Gastrocnemius medialis (tissue), 4 donors: ENCODE measurements around the gene STBD1.

Experiments
- POLR2A ChIP-seq, 2 donors: fragments of 450-650 bp; IDR thresholded peaks; one replicate each; pipeline ENCODE4 v1.6.1; 2017; ENCODE audit warnings: antibody characterized with exemption in 2 of 2, mild to moderate bottlenecking in 2 of 2, moderate library complexity in 2 of 2
- TF ChIP-seq, protein P1 (sequence below), 5 experiments: fragments of 450-650 bp in 3 of 5; fragments of 200-600 bp in 2 of 5; sonication (generic) in 2 of 5; IDR thresholded peaks in 4 of 5; conservative IDR thresholded peaks in 1 of 5; 1 replicate in 4 of 5; 2 replicates in 1 of 5; pipeline ENCODE4 v1.5.1; 2016 to 2019; ENCODE audit warnings: antibody characterized with exemption in 5 of 5, mild to moderate bottlenecking in 3 of 5, moderate library complexity in 3 of 5

GRCh38 chr4:76310683-76311082, 4.2 kb downstream of the STBD1 start:
- TF ChIP-seq POLR2A (IDR thresholded peaks at IDR 0.05): no peak
- TF ChIP-seq, protein P1, sequence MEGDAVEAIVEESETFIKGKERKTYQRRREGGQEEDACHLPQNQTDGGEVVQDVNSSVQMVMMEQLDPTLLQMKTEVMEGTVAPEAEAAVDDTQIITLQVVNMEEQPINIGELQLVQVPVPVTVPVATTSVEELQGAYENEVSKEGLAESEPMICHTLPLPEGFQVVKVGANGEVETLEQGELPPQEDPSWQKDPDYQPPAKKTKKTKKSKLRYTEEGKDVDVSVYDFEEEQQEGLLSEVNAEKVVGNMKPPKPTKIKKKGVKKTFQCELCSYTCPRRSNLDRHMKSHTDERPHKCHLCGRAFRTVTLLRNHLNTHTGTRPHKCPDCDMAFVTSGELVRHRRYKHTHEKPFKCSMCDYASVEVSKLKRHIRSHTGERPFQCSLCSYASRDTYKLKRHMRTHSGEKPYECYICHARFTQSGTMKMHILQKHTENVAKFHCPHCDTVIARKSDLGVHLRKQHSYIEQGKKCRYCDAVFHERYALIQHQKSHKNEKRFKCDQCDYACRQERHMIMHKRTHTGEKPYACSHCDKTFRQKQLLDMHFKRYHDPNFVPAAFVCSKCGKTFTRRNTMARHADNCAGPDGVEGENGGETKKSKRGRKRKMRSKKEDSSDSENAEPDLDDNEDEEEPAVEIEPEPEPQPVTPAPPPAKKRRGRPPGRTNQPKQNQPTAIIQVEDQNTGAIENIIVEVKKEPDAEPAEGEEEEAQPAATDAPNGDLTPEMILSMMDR (IDR thresholded peaks at IDR 0.05 in 4 of 5, conservative IDR thresholded peaks at IDR 0.05 in 1 of 5): no peak
